KMS-11 (cell line): ENCODE results near the gene NLE1.

Experiments used
- H2AFZ ChIP-seq: fragments of 200-600 bp; sonication (generic); 2 replicates; pipeline ENCODE4 v1.6.1; 2016; ENCODE audit warnings: antibody characterized with exemption, mixed run types, low read depth
- H3K27ac ChIP-seq: fragments of 200-600 bp; sonication (generic); 2 replicates; pipeline ENCODE4 v1.6.1; 2016; ENCODE audit warnings: mild to moderate bottlenecking, mixed run types
- H3K27me3 ChIP-seq: fragments of 200-600 bp; sonication (generic); 2 replicates; pipeline ENCODE4 v1.6.1; 2017; ENCODE audit warnings: mild to moderate bottlenecking, low read depth, mixed run types, moderate library complexity; ENCODE audit not compliant: insufficient read depth
- H3K36me3 ChIP-seq: fragments of 200-600 bp; sonication (generic); 2 replicates; pipeline ENCODE4 v1.6.1; 2017; ENCODE audit warnings: mild to moderate bottlenecking, mixed run types; ENCODE audit not compliant: insufficient read depth
- H3K4me1 ChIP-seq: fragments of 200-600 bp; sonication (generic); 2 replicates; pipeline ENCODE4 v1.6.1; 2016; ENCODE audit warnings: mild to moderate bottlenecking, low read depth, mixed run types; ENCODE audit not compliant: poor library complexity, severe bottlenecking
- H3K4me2 ChIP-seq: fragments of 200-600 bp; sonication (generic); 2 replicates; pipeline ENCODE4 v1.7.0; 2016; ENCODE audit warnings: mild to moderate bottlenecking, mixed run types
- H3K4me3 ChIP-seq: fragments of 200-600 bp; sonication (generic); IDR thresholded peaks from 2 replicates; pipeline ENCODE4 v1.6.1; 2017; ENCODE audit warnings: low read depth, low read length, mixed read lengths; ENCODE audit not compliant: insufficient read depth
- H3K79me2 ChIP-seq: fragments of 200-600 bp; sonication (generic); 2 replicates; pipeline ENCODE4 v1.6.1; 2016; ENCODE audit warnings: low read depth, mixed run types; ENCODE audit not compliant: insufficient read depth
- H3K9ac ChIP-seq: fragments of 200-600 bp; sonication (generic); 2 replicates; pipeline ENCODE4 v1.6.1; 2016; ENCODE audit warnings: mild to moderate bottlenecking, mixed run types
- H4K20me1 ChIP-seq: fragments of 200-600 bp; sonication (generic); 2 replicates; pipeline ENCODE4 v1.6.1; 2016; ENCODE audit warnings: mild to moderate bottlenecking, mixed run types; ENCODE audit not compliant: insufficient read depth
- TF ChIP-seq, protein P1 (sequence below): fragments of 200-600 bp; sonication (generic); conservative IDR thresholded peaks from 2 replicates; pipeline ENCODE4 v1.6.1; 2017; ENCODE audit warnings: low read depth, mild to moderate bottlenecking, antibody characterized with exemption, low read length, moderate library complexity, mixed read lengths

Gene NLE1

DNA sequence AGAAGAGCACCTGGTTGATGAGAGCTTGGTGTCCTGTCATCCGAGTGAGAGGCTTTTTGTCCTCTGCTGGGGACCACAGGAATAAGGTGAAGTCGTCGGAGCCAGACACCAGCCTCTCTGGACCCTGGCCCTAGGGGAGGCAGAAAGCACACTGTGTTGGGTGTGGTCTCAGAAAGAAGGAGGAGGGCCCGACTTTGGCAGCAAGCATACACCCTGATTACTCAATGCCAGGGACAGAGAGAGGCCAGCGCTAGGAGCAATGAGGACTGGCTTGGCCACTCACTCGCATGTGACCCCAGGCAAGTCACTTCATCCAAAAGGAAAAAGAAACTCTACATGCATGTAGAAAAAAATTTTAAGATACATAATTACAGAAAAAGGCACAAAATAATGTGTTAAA lies 6.8 kb downstream of the NLE1 start:
- no peaks in the 10 kb centered on the region for H4K20me1 ChIP-seq
- no peak overlapping the region for H3K27ac ChIP-seq
- H3K4me2 ChIP-seq = no peak overlapping the region
- H3K79me2 ChIP-seq = peaks cover 13% of the 10 kb centered on the region
- H3K27me3 ChIP-seq = no peaks in the 10 kb centered on the region
- peaks cover 6% of the 10 kb centered on the region; the same call in 1 of the 2 replicates for H3K36me3 ChIP-seq
- no peak overlapping the region for H3K4me3 ChIP-seq
- H3K9ac ChIP-seq = no peak overlapping the region
- peaks cover 2% of the 10 kb centered on the region for H3K4me1 ChIP-seq
- TF ChIP-seq, protein P1, sequence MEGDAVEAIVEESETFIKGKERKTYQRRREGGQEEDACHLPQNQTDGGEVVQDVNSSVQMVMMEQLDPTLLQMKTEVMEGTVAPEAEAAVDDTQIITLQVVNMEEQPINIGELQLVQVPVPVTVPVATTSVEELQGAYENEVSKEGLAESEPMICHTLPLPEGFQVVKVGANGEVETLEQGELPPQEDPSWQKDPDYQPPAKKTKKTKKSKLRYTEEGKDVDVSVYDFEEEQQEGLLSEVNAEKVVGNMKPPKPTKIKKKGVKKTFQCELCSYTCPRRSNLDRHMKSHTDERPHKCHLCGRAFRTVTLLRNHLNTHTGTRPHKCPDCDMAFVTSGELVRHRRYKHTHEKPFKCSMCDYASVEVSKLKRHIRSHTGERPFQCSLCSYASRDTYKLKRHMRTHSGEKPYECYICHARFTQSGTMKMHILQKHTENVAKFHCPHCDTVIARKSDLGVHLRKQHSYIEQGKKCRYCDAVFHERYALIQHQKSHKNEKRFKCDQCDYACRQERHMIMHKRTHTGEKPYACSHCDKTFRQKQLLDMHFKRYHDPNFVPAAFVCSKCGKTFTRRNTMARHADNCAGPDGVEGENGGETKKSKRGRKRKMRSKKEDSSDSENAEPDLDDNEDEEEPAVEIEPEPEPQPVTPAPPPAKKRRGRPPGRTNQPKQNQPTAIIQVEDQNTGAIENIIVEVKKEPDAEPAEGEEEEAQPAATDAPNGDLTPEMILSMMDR = no peak
- H2AFZ ChIP-seq = no peak overlapping the region

- Histone ChIP-seq H3K4me1 (no peaks in the 10 kb centered on the region), H2AFZ (no peak overlapping the region), H3K27ac (no peak overlapping the region), H3K79me2 (no peaks in the 10 kb centered on the region), H4K20me1 (no peaks in the 10 kb centered on the region), H3K9ac (no peak overlapping the region), H3K4me2 (no peak overlapping the region), H3K27me3 (no peaks in the 10 kb centered on the region), H3K4me3 (no peak overlapping the region), H3K36me3 (peaks cover 6% of the 10 kb centered on the region; the same call in 1 of the 2 replicates)
- TF ChIP-seq, protein P1 = no peak
Observed at GRCh38 chr17:35132816-35133550, 9.1 kb downstream of the NLE1 start.

DNA sequence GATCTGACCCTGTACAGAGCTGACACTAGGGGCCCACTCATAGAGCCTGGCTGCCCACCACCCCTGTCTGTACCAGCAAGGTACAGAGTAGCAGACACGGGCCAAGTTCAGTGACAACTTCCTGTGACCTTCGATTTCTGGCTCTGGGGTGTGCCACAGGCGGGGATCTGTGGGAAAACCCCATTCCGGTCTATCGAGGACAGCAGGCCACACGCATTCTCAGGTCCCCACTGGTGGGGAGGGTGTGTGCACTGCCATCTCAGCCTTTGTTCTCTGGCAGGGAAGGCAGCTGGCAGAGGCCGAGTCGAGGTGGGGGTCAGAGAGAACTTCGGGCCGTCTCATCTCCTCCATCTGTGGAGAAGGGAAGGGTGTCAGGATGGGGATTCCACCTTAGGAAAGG lies 10.0 kb downstream of the NLE1 start:
- H4K20me1 ChIP-seq = no peaks in the 10 kb centered on the region
- no peaks in the 10 kb centered on the region for H3K79me2 ChIP-seq
- no peak overlapping the region for H3K9ac ChIP-seq
- H3K27ac ChIP-seq = no peak overlapping the region
- H3K36me3 ChIP-seq = peaks cover 3% of the 10 kb centered on the region; the same call in 1 of the 2 replicates
- no peak overlapping the region for H3K4me3 ChIP-seq
- H3K27me3 ChIP-seq = no peaks in the 10 kb centered on the region
- H2AFZ ChIP-seq = no peak overlapping the region
- TF ChIP-seq, protein P1 = no peak
- H3K4me2 ChIP-seq = no peak overlapping the region
- H3K4me1 ChIP-seq = no peaks in the 10 kb centered on the region

DNA sequence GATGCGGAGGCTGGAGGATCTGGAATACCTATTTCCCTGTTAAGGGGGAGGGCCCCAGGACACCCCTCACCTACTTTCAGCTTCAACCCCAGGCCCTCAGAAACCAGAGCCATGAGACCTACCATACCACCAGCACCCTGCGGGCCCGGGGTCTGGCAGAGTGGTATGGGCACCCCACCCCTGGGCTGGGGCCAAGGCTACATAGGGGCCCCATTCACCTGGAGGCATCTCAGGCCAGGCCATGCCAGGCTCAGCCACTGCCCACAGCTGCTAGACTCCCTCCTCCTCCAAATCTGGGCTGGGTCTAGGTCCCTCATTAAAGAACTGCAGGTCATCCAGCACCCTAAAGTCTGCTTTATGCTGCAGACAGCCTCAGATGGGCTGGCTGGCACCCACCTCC lies 11.7 kb downstream of the NLE1 start:
- no peaks in the 10 kb centered on the region; the same call in 1 of the 2 replicates for H3K36me3 ChIP-seq
- H3K27me3 ChIP-seq = no peaks in the 10 kb centered on the region
- H3K9ac ChIP-seq = no peak overlapping the region
- H3K79me2 ChIP-seq = no peaks in the 10 kb centered on the region
- H3K4me1 ChIP-seq = peaks cover 15% of the 10 kb centered on the region
- no peak overlapping the region for H3K27ac ChIP-seq
- TF ChIP-seq, protein P1 = no peak
- H4K20me1 ChIP-seq = no peaks in the 10 kb centered on the region
- H3K4me3 ChIP-seq = no peak overlapping the region
- H3K4me2 ChIP-seq = no peak overlapping the region
- H2AFZ ChIP-seq = no peak overlapping the region
